ENCODE data around the gene CHCHD6. TPM values are rescaled to one million over a fixed set of nuclear protein-coding genes. Genes with fewer than 3 reads are reported as not detected.

CHCHD6 gene
- polyA plus RNA-seq, 4 donors = 16.1 to 24.0 (median 18.6) TPM

GRCh38 chr3:126734106-126734723 is 30.2 kb downstream of the CHCHD6 start:
- DNase-seq (ENCODE audit: low read depth in 4 of 4, low spot score in 3 of 4) = no peak

DNA sequence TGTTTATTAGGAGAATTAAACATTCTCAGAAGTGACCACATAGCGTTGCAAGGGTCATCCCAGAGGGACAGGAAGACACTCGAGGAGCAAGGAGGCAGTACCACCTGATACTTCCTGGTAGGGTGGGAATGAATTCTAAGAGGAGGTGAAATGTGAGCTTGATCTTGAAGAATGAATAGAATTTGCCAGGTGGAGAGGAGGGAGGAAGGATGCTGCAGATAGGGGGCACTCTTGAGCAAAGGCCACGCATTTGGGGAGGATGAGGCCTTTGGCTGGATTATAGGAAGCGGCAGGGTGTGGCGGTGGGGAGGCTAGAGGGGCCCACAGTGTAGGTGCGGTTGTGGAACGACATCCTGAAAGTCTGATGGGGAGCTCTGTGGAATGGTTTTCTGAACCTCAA is 33.5 kb downstream of the CHCHD6 start:
- no peak for DNase-seq (ENCODE audit: low read depth in 4 of 4, low spot score in 3 of 4)

DNA sequence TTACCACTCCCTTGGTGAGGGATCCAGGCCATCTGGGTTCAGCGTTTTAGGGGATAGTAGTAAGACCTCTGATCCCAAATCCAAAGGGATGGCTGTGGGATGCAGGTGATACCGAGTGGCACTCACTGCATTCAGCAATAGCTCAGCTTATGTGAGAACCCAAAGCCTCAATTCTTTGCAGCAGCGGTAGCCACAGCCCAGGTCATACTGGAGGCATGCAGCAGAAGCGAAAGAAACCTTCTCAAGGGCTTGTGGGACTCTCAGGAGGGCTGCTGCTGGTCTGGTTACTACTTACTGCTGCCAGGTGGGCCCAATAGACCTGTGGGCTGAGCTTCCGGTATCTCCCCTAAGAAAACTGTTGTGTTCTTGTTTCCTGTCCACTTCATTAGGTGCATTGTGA is 38.0 kb downstream of the CHCHD6 start:
- DNase-seq (ENCODE audit: low read depth in 4 of 4, low spot score in 3 of 4) = no peak

DNA sequence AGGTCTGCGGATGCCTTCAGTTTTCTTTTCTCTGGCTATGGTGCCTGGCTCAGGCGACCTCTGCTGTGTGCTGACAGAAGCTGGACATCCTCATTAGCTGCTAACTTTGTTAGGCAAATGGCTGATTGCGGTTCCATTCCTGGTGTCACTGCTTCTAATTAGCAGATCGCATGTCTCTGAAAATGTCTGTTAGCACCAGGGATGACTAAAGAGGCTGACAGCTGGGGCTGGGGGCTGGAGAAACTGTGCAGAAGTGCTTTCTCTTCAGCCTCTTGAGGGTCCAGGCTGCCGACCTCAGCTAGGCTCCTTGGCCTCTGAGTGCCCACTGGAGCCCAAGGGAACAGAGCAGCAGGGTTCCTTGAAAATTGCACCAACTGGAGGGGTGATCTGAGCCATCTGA is 39.3 kb downstream of the CHCHD6 start:
- no peak for DNase-seq (ENCODE audit: low read depth in 4 of 4, low spot score in 3 of 4)

DNA sequence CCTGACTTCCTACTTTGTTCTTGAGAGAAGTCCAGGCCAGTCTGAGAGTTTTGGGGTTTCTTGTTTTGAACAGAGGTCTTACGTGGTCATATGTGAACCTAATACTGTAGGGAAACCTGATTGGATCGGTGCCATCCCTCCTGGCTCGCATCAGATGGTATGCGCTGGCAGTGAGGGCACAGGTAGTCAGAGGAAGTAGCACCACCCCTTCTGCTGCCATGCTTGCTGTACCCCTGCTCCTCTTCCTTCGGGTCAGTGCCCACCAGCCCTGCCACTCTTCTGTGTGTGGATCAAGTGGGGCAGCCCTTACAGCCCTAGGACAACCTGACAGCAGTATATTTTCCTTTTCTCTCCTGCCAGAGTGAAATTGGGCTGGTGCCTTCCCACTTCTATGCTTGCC is 39.7 kb downstream of the CHCHD6 start:
- DNase-seq (ENCODE audit: low read depth in 4 of 4, low spot score in 3 of 4) = no peak

DNA sequence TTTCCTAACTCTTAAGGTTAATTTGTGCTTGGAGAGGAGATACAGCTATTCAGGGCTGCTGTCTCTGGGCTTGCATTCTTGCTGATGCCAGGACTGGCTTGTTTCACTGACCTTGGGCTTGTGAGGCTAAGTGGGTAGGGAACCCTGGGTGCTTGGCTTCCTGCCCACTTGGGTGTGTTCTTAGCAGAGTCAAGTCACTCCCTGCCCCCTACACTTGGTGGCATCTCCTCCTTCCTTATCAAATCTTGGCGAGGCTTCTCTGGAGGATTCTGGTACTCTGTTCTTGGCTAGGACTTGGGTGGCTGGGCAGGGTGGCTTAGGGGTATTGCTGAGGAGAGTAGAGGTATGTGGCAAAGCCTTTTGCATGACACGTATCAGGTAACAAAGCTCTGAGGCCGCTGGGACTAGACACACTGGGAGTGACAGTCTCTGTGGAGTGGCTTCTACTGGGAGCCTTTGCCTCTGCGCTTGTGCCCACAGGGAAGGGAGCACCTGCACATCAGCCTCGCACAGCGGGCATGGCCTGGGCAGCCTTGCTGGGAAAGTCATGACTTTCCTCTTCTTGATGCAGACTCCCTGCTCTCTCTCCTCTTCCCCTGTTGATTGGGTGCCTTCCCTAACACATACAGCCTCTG is 41.8 kb downstream of the CHCHD6 start:
- no peak for DNase-seq (ENCODE audit: low read depth in 4 of 4, low spot score in 3 of 4)

GRCh38 chr3:126746395-126747177 is 42.5 kb downstream of the CHCHD6 start:
- DNase-seq (ENCODE audit: low read depth in 4 of 4, low spot score in 3 of 4) = no peak

DNA sequence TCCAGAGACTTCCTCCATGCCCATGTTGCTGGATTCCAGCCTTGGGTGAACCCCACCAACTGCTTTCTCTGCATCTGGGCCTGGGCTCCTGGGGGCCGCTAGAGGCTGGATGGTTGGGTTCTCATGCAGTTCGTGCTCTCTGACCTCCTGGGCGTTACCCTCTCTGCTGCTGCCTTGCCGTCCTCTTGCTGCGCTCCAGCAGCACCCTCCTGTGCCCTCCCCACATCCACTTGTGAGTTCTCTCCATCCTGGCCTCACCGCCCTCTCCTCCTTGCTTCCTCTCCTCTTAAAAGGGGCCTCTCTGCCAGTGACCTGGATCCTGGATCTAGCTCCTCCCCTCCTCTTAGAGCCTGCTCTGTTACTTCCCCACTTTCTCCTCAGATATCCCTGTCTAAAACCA is 43.7 kb downstream of the CHCHD6 start:
- no peak for DNase-seq (ENCODE audit: low read depth in 4 of 4, low spot score in 3 of 4)

DNA sequence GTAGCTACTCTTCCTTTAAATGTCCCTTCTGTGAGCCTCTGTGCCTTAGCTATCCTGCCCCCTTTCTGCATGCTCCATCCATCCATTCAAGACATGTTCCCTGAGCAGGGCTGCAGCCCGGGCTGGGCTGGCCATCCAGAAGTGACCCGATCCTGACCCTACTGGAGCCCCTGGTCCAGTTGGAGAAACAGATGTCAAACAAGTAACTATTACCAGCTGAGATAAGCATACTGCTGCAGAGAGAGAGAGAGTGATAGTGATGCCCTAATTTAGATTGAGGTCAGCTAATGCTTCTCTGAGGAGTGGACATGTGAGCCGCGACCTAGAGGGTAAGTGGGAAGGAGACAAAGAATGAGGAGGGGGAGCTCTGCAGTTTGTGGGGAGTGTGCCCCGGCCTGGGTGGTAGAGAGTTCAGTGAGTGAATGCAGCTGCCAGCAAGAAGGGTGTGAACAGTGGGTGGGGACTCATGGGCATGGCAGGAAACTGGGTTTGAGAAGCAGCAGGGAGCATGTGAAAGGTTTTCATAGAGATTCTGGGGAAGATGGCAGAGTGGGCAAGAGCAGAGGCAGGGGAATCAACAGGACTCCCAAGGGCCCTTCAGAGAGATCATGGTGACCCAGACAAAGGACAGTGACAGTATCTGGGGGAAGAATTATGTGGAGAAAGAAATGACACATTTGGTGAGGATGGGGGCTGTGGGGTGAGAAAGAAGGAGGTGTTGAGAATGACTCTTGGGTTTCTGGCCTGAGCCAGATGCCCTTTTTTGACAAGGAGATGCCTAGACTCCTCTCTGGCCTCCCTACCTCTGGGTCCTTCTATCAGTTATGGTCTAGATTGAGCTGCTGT is 44.9 kb downstream of the CHCHD6 start:
- DNase-seq (ENCODE audit: low read depth in 4 of 4, low spot score in 3 of 4) = no peak

DNA sequence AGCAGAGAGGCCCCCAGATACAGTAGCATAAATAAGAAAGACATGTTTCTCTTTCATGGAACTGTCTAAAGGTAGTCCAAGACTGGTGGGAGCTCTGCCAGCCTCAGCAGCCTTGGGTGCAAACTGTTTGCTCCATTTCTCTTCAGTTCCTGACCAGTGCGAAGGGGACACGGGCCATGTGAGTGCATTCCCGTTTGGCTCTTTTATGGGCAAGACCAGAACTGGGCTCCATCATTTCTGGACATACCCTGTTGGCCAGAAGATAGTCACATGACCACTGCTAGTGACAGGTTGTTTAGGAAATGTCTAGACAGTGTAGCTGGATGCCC is 45.5 kb downstream of the CHCHD6 start:
- DNase-seq (ENCODE audit: low read depth in 4 of 4, low spot score in 3 of 4) = no peak

GRCh38 chr3:126749931-126750755 is 46.1 kb downstream of the CHCHD6 start:
- no peak for DNase-seq (ENCODE audit: low read depth in 4 of 4, low spot score in 3 of 4)

DNA sequence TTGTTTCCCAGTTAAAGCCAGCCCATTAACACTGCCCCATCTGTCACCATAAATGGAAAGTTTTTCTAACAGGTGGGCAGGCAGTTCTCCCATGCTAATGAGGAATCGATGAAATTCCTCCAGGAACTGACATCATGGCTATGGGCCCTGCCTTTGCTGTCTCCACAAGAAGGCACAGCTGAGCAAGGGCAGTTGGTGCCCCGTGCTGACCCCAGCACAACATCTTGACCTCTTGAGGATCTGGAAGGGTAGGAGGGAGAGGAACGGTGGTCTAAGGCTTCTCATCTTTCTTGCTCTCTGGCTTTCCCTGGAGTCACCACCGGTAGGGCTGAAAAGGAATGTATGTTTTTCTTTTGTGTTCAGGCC is 46.7 kb downstream of the CHCHD6 start:
- no peak for DNase-seq (ENCODE audit: low read depth in 4 of 4, low spot score in 3 of 4)

- no peak for DNase-seq (ENCODE audit: low read depth in 4 of 4, low spot score in 3 of 4)
Observed at GRCh38 chr3:126751611-126752302, 47.7 kb downstream of the CHCHD6 start.

DNA sequence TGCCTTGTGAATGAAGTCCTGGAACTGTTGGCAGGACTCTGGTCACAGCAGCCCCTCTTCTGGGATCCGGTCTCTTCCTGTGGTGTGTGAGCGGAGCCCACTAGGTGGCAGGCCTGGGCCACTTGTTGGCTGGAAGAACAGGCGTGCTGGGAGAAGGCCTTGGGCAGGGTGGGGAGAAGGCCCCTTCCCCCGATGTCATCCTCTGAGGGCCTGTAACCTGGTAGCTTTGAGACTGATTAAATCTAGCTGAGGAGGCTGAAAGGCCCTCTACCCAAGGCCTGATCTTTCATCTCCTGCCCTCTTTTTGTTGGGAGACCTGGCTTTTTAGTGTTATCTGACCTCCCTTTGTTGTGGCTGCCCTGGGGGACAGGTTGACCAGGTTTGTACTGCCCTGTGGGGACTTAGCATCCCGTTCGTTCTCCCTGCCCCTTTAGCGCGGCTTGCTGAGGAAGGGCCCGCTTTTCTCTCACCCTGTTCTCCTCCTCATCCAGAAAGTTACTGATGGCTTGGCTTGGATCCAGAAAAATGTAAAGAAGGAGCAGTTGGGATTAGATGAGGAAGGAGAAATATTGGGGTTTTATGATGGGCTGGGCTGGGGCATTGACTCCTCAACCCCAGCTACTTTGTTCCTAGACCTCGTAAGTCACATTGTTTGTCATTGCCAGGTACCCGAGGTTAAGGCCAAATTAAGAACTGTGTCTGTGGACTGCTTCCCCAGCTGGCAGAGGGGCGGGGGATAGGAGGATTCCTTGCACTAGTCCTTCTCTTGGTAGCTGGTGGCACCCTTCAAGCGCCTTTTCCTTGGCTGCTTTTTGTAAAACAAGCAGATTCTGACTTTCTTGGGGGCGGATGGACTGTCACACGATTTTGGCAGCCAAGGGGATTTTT is 48.5 kb downstream of the CHCHD6 start:
- DNase-seq (ENCODE audit: low read depth in 4 of 4, low spot score in 3 of 4) = peak; percentile 36 to 60 (median 44)

- DNase-seq (ENCODE audit: low read depth in 4 of 4, low spot score in 3 of 4) = no peak
Observed at GRCh38 chr3:126753191-126754160, 49.4 kb downstream of the CHCHD6 start.

DNA sequence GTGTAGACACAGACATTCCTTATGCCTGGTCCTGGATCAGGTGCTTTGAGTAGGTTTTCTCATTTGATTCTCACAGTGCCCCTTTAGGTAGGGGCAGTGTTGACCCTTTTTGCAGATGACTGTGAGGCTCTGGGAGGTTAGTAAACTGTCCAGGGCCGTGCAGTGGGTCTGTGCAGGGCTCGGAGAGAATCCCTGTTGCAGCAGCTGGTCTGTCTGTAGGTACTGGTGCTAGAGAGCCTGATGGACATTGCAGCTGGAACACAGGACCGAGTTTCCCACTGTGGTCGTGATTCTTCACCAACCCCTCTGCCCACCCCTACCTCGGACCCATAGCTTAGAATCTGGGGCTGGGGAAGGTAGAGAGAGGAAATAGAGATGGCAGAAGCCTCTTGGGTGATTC is 51.8 kb downstream of the CHCHD6 start:
- no peak for DNase-seq (ENCODE audit: low read depth in 4 of 4, low spot score in 3 of 4)

DNA sequence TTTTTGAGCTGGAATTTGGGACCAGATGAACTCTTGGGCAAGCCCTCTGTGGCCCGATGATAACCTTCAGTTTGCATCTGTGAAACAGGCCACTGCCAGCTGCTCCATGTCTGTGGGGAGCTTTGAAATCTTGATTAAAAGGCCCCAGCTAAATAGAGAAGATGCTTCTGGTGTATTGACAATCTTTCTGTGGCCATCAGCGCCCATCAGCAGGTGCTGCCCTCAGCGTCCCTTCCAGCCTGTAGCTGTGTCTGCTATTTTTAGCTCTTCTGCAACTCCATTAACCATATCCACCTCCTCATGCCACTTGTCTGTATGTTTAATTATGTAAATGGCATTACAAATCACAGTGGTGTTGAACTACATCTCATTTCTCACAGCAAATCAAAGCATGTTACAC is 54.0 kb downstream of the CHCHD6 start:
- DNase-seq (ENCODE audit: low read depth in 4 of 4, low spot score in 3 of 4) = no peak

GRCh38 chr3:126758882-126759281 is 54.8 kb downstream of the CHCHD6 start:
- no peak for DNase-seq (ENCODE audit: low read depth in 4 of 4, low spot score in 3 of 4)

Measured in left renal pelvis (tissue), 4 donors.